Measurements from ENCODE around the gene TCF19. TPM values are rescaled to one million over a fixed set of nuclear protein-coding genes. Genes with fewer than 3 reads are reported as not detected.
A peak's percentile ranks its signal among the peaks of the same experiment; 100 is the strongest.

The TCF19 gene
- total and polyA plus RNA-seq, 12 donors = 1.6 to 7.3 (median 2.7) TPM

- WGBS, 2 donors = 90 to 94% methylated on average over 5 of the region's 5 CpGs
Measured at GRCh38 chr6:31174378-31174777, 16.0 kb downstream of the TCF19 start.

GRCh38 chr6:31175971-31176370 is 17.6 kb downstream of the TCF19 start:
- peak overlapping the region in 2 of 10 donors; percentile 19 to 47 for H3K27ac ChIP-seq
- WGBS, 2 donors = 54% methylated on average over 3 of the region's 3 CpGs
- no peak for TF ChIP-seq CTCF (IDR thresholded peaks at IDR 0.05)
- H3K36me3 ChIP-seq = peaks cover 0 to 16% (median 0%) of the 10 kb centered on the region in 9 donors
- peaks cover 0 to 51% (median 8%) of the 10 kb centered on the region in 9 donors for H3K4me1 ChIP-seq
- no peaks in the 10 kb centered on the region for H3K9me3 ChIP-seq
- no peak overlapping the region for H3K4me3 ChIP-seq
- ATAC-seq = peak in 1 of 8 donors; percentile 42
- H3K27me3 ChIP-seq = no peaks in the 10 kb centered on the region
- intact Hi-C loops (cut with DNase I) = loop anchor here in 1 of 10 donors (5.0 kb wide), 1 partner anchor 34 kb away; no protein-coding TSS in a partner anchor
- DNase-seq = no peak

More at GRCh38 chr6:31174378-31174777, 16.0 kb downstream of the TCF19 start:
- intact Hi-C loops (cut with DNase I) = no loop called here
- H3K27me3 ChIP-seq = no peaks in the 10 kb centered on the region
- peaks cover 0 to 16% (median 0%) of the 10 kb centered on the region in 9 donors for H3K36me3 ChIP-seq
- TF ChIP-seq CTCF (IDR thresholded peaks at IDR 0.05) = no peak
- H3K9me3 ChIP-seq = no peaks in the 10 kb centered on the region
- H3K4me3 ChIP-seq = no peak overlapping the region
- DNase-seq (no peak), ATAC-seq (no peak)
- H3K4me1 ChIP-seq = peaks cover 0 to 39% (median 8%) of the 10 kb centered on the region in 9 donors
- no peak overlapping the region for H3K27ac ChIP-seq

GRCh38 chr6:31178143-31179041 is 20.0 kb downstream of the TCF19 start:
- intact Hi-C loops (cut with DNase I) = loop anchor here in 1 of 10 donors (5.0 kb wide), 1 partner anchor 36 kb away; no protein-coding TSS in a partner anchor
- TF ChIP-seq CTCF (IDR thresholded peaks at IDR 0.05) = no peak
- Histone ChIP-seq H3K4me3 (no peak overlapping the region), H3K27ac (no peak overlapping the region), H3K27me3 (no peaks in the 10 kb centered on the region), H3K36me3 (peaks cover 0 to 16% (median 0%) of the 10 kb centered on the region in 9 donors), H3K4me1 (peaks cover 0 to 43% (median 8%) of the 10 kb centered on the region in 9 donors), H3K9me3 (no peaks in the 10 kb centered on the region)
- 62 to 78% methylated on average over 8 of the region's 8 CpGs for WGBS, 2 donors
- ATAC-seq (no peak), DNase-seq (no peak)

- peaks cover 0 to 42% (median 7%) of the 10 kb centered on the region in 9 donors for H3K4me1 ChIP-seq
- H3K36me3 ChIP-seq = peaks cover 0 to 16% (median 0%) of the 10 kb centered on the region in 9 donors
- H3K4me3 ChIP-seq = no peak overlapping the region
- no peaks in the 10 kb centered on the region for H3K27me3 ChIP-seq
- ATAC-seq (no peak), DNase-seq (no peak)
- no peaks in the 10 kb centered on the region for H3K9me3 ChIP-seq
- H3K27ac ChIP-seq = no peak overlapping the region
- WGBS, 2 donors = 59 to 81% methylated on average over 4 of the region's 4 CpGs
- intact Hi-C loops (cut with DNase I) = loop anchor here in 1 of 10 donors (5.0 kb wide), 1 partner anchor 37 kb away; no protein-coding TSS in a partner anchor
- TF ChIP-seq CTCF (IDR thresholded peaks at IDR 0.05) = no peak
Measured at GRCh38 chr6:31179042-31179386, 20.6 kb downstream of the TCF19 start.
